ENCODE results near the gene RERE. TPM values are rescaled to one million over a fixed set of nuclear protein-coding genes. Genes with fewer than 3 reads are reported as not detected.

RERE gene
- total RNA-seq, 2 experiments from 2014 or later: 96.6 to 101 TPM

DNA sequence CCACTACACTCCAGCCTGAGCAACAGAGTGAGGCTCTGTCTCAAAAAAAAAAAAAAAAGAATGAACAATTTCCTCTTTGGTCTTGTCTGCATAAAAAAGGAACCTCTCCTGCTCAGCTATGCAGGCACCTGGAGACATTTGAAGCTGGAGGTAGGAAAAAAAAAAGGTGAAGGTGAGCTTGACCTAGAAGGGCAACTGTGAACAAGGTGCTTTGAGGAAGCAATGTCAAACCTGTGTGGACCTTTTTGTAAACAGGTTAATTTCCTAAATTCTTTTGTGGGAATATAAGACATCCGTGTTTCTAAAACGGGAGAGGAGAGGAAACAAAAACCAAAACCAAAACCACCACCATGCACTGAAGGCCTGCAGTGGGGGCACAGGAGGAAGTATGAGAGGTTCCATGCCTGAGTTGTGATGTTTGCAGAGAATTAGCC, 422.0 kb downstream of the RERE start:
- DNase-seq: peak; percentile 35
- ChIA-PET CTCF (interaction anchor here (0.7 kb wide), 1 partner anchor 40 kb away, joined by 3 read pairs; no protein-coding TSS in a partner anchor), POLR2A (no interaction called here)
- H3K9me3 Mint-ChIP-seq: no peaks in the 10 kb centered on the region
- H3K4me3 Mint-ChIP-seq: peak overlapping the region; percentile 61
- no peaks in the 10 kb centered on the region for H3K27me3 Mint-ChIP-seq
- peaks cover 40% of the 10 kb centered on the region for H3K36me3 Mint-ChIP-seq (ENCODE audit: low read depth)
- H3K4me1 Mint-ChIP-seq: peaks cover 74% of the 10 kb centered on the region
- peak overlapping the region; percentile 58 for H3K27ac Mint-ChIP-seq

DNA sequence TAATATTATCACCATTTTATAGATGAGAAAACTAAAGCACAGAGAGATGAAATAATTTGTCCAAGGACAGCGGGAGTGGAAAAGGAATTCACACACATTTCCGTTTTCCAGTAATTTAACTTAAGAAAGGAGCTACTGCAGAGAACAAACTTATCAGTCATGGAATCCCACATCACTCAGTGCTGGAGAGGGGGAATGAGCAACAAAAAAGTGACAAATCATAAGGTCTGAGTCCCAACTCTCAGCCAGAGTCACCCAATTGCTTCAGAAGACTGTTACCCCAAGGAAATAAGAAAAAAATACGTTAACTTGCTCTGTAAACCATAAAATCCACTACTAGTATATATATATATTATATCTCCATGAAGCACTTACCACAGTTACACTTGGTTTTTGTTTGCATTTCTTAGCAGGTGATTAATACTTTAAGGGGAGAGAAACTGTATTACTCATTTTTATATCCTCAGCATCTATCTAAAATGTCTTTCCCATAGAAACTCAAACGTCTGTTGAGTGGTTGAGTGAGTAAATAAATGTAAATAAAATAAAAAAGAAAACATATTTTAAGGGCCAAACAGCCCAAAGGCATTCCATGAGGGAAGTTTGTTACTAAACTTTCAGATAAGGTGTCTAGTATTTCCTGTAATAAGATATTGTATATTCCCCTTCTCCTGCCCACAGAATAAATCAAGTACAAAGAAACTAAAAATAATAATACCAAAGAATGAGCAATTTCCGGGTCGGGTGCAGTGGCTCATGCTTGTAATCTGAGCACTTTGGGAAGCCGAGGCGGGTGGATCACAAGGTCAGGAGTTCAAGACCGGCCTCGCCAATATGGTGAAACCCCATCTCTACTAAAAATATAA, 422.8 kb downstream of the RERE start:
- CTCF ChIA-PET: interaction anchor here (0.7 to 1.0 kb wide), 3 partner anchors 8 to 380 kb away, joined by 3 read pairs; no protein-coding TSS in a partner anchor
- Mint-ChIP-seq H3K27me3 (no peaks in the 10 kb centered on the region), H3K27ac (peak overlapping the region; percentile 58), H3K9me3 (no peaks in the 10 kb centered on the region), H3K4me3 (peak overlapping the region; percentile 61), H3K36me3 (ENCODE audit: low read depth) (peaks cover 44% of the 10 kb centered on the region), H3K4me1 (peaks cover 81% of the 10 kb centered on the region)
- DNase-seq: peak; percentile 27
- POLR2A ChIA-PET: interaction anchor here (0.9 kb wide), 1 partner anchor 30 kb away, joined by 3 read pairs; no protein-coding TSS in a partner anchor

DNA sequence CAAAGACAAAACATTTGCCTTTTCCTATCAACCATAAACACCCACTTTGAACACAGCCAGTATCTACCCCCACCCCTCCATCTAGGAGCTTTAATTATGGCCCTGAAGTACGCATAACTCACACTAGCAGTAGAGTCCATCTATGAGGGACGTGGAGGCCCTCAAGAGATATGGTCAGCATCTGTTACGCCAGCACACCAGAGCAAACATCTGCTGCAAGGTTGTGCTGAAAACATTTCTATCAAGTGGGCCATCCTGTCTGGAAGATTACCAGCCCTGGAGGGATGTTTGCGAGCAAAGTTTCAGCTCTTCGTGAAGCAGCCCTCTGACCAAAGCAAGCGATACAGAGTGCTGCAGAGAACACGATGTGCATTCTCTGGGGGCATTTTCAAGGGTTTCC, 424.9 kb downstream of the RERE start:
- no peaks in the 10 kb centered on the region for H3K9me3 Mint-ChIP-seq
- no peaks in the 10 kb centered on the region for H3K27me3 Mint-ChIP-seq
- peaks cover 72% of the 10 kb centered on the region for H3K4me1 Mint-ChIP-seq
- ChIA-PET CTCF (interaction anchor here (0.8 kb wide), 1 partner anchor 10 kb away, joined by 4 read pairs; no protein-coding TSS in a partner anchor), POLR2A (no interaction called here)
- H3K4me3 Mint-ChIP-seq: no peak overlapping the region
- H3K27ac Mint-ChIP-seq: peak overlapping the region; percentile 4
- DNase-seq: no peak
- peaks cover 44% of the 10 kb centered on the region for H3K36me3 Mint-ChIP-seq (ENCODE audit: low read depth)

DNA sequence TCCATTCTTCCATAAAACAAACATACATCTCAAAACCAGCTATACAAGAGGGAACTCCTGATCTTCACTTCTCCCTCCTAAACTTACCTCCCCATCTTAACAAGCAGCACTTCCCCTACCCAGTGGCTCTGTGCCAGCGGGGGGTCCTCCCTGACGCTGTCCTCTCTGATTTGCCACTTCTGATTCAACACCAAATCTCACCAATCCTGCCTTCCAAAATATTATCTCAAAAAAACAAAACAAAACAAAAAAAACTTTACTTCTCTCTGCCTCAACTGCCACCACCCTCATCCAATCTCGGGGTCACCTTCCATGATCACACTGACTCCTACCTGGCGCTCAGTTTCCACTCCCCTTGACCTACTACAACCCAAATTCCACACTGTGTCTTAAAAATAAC, 426.7 kb downstream of the RERE start:
- DNase-seq: no peak
- H3K27ac Mint-ChIP-seq: no peak overlapping the region
- CTCF ChIA-PET: no interaction called here
- peaks cover 58% of the 10 kb centered on the region for H3K4me1 Mint-ChIP-seq
- POLR2A ChIA-PET: no interaction called here
- H3K27me3 Mint-ChIP-seq: no peaks in the 10 kb centered on the region
- no peak overlapping the region for H3K4me3 Mint-ChIP-seq
- no peaks in the 10 kb centered on the region for H3K9me3 Mint-ChIP-seq
- peaks cover 48% of the 10 kb centered on the region for H3K36me3 Mint-ChIP-seq (ENCODE audit: low read depth)

DNA sequence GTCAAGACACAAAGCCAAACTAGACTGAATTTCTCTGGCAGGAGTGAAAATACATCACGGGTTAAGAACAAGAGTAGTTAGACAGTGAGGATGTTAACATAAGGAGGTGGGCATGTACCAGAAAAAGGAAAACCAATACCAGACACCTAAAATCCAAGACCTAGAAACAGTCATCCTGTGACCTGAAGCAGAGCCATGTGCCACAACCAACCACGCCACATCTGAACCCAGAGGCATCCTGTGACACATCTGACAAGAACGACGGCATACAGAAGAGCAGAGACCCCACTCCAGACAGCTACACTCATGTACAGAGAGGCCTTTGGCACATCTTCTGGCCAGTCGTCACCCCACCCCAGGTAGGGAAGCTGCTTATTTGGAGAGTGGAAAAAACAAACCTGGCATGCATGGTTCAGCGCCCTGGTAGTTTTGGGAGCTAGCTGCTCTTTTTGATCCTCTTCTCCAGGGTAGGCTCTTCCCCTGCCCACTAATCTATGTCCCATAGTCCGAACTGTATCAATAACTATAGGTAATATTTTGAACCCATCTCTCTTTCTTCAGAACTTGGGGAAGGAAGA, 427.4 kb downstream of the RERE start:
- ChIA-PET POLR2A (no interaction called here), CTCF (no interaction called here)
- Mint-ChIP-seq H3K4me1 (peaks cover 56% of the 10 kb centered on the region), H3K4me3 (no peak overlapping the region), H3K9me3 (no peaks in the 10 kb centered on the region), H3K27ac (peak overlapping the region; percentile 18), H3K27me3 (no peaks in the 10 kb centered on the region), H3K36me3 (ENCODE audit: low read depth) (peaks cover 48% of the 10 kb centered on the region)
- DNase-seq: peak; percentile 34

DNA sequence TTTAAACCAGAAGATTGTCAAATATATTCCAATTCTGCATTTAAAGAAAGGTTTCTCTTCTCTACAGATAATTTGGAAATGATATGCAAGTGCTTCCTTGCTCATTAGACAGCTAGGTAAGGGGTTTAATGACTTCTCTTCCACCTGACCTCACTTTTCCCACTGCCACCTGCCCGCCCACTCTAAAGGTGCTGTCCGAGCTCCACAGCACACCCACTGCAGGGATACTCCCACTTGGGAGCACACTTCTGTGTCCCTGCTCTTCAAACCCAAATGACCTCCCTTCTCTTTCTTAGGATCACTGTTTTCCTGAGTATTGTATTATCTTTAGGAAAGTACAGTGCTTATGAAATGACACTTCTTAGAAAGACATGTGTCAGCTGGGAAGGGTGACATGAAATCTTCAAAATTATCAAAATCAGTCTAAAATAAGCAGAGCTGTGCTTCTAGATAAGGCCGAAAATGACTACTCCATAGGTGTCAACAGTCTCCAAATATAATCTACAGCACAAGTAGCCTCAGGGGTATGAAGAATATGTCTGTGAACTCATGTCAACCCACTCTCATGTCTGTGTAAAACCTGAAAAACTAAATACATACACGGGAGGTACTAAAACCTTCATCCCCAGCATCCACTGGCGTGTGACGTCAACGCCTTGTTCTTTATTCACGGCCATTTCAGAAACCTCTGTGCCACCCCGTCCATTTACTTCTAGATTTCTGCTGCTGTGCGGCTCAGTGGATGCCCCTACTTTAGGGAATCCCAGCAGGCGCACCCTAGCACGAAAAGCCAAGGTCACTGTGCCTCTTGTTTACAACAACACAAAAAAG, 428.5 kb downstream of the RERE start:
- CTCF ChIA-PET: no interaction called here
- Mint-ChIP-seq H3K4me3 (no peak overlapping the region), H3K9me3 (no peaks in the 10 kb centered on the region), H3K36me3 (ENCODE audit: low read depth) (peaks cover 51% of the 10 kb centered on the region), H3K27ac (no peak overlapping the region), H3K4me1 (peaks cover 56% of the 10 kb centered on the region), H3K27me3 (no peaks in the 10 kb centered on the region)
- no peak for DNase-seq
- POLR2A ChIA-PET: no interaction called here

DNA sequence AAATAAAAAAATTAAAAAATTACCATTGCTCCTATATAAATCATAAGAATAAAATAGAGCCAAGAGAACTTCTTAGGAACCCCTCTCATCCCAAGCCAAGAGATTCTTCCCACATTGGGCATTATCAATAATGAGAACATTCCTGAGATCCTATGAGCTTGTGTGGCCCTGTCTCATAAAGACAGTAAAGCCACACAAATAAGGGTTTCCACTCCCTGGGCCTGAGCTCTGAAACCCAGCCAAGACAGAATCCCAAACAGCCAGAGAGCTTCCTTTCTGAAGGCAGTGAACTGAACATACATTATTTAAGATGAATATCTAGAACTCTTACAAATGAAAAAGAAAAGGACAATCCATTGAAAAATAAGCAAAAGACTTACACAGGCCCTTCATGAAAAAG, 431.2 kb downstream of the RERE start:
- no peaks in the 10 kb centered on the region for H3K9me3 Mint-ChIP-seq

DNA sequence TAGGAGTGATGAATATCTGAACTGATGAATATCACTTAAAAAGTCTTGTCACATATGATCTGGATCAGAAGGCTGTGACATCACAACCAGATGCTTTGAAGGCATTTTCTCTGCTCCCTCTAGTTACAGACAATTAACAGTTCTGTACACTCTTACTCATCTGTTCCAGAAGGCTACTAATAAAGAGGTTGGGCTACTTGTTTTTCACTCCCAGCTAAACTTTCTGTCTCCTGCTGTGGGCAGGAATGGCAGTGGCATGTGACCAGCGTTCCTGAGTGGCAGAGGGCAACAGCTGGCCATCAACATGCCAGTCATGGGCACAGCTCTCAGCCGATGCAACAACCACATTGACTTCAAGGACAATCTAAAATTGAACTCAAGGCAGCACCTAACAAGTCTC, 432.9 kb downstream of the RERE start:
- Mint-ChIP-seq H3K4me3 (no peak overlapping the region), H3K27ac (peak overlapping the region; percentile 38), H3K36me3 (ENCODE audit: low read depth) (peaks cover 41% of the 10 kb centered on the region), H3K9me3 (no peaks in the 10 kb centered on the region), H3K4me1 (peaks cover 49% of the 10 kb centered on the region), H3K27me3 (no peaks in the 10 kb centered on the region)
- POLR2A ChIA-PET: no interaction called here
- CTCF ChIA-PET: interaction anchor here (1.1 kb wide), 1 partner anchor 465 kb away, joined by 3 read pairs; no protein-coding TSS in a partner anchor
- no peak for DNase-seq

More for the DNA sequence above, 431.2 kb downstream of the RERE start:
- H3K4me1 Mint-ChIP-seq: peaks cover 61% of the 10 kb centered on the region
- no peaks in the 10 kb centered on the region for H3K27me3 Mint-ChIP-seq
- ChIA-PET CTCF (interaction anchor here (0.6 to 1.6 kb wide), 4 partner anchors 44 to 372 kb away, joined by 3 to 4 read pairs (median 3); no protein-coding TSS in a partner anchor), POLR2A (interaction anchor here (1.6 kb wide), 1 partner anchor 11 kb away, joined by 4 read pairs; no protein-coding TSS in a partner anchor)
- DNase-seq: no peak
- H3K27ac Mint-ChIP-seq: no peak overlapping the region
- H3K4me3 Mint-ChIP-seq: no peak overlapping the region
- H3K36me3 Mint-ChIP-seq (ENCODE audit: low read depth): peaks cover 46% of the 10 kb centered on the region

DNA sequence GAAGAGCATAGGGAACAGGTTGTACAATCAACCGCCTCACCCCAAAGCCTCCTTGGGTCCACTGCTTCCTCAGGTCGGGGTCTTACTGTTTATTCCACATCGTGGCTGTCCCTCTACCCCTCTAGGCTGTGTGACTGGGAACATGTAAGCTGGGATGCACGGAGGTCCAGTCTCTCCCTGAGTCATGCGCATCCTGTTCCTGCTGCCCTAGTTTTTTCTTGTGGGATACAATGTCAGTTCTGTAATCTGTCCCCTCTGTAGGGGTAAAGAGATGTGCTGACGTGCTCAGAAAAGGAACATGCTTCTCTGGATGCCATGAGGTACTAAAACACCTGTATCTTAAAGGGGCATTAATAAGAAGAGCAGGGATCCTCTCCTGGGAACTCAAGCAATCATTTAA, 433.4 kb downstream of the RERE start:
- POLR2A ChIA-PET: no interaction called here
- DNase-seq: no peak
- peaks cover 38% of the 10 kb centered on the region for H3K36me3 Mint-ChIP-seq (ENCODE audit: low read depth)
- no peak overlapping the region for H3K4me3 Mint-ChIP-seq
- no peaks in the 10 kb centered on the region for H3K27me3 Mint-ChIP-seq
- CTCF ChIA-PET: interaction anchor here (1.1 kb wide), 1 partner anchor 465 kb away, joined by 3 read pairs; no protein-coding TSS in a partner anchor
- H3K4me1 Mint-ChIP-seq: peaks cover 46% of the 10 kb centered on the region
- H3K27ac Mint-ChIP-seq: peak overlapping the region; percentile 38
- H3K9me3 Mint-ChIP-seq: no peaks in the 10 kb centered on the region

DNA sequence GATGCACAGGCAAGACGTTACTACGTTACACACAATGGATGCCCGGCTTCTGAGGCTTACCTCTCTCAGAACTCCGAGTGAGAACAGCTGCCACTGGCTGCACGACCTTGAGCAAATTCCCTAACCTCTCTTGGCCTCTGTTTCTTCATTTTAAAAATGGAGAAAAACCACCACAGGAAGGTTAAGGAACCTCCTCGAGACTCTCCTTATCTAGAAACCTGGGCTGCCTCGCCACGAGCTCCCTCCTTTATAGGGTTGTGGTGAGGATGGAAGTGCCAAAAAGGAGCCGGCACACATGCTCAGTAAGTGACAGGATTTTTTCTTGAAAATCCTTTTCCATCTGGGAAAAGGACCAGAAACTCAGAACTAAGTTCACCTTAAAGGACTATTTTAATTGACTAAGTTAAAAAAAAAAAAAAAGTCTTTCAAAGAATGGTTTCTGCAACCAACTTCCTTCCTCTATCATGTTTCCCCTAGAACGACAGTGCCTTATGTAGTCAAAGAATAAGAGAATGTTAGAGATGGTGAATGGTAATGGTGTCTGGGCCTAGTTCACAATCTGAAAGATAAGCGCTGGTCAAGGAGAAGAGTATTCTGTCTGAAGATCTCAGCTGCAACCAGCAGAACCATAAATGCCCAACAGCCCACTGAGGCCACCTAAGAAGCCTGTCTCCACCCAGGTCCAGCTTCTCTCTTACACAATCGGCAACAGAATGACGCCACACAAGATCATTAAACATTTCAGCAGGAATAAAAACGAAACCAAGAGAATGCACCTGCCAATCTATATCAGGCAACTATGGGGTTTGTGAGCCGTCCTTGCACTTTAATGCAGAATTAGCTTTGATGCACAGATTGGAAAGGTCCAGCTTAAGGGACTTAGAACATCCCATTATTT, 434.6 kb downstream of the RERE start:
- H3K27ac Mint-ChIP-seq: peak overlapping the region; percentile 84
- DNase-seq: no peak
- no peaks in the 10 kb centered on the region for H3K27me3 Mint-ChIP-seq
- ChIA-PET CTCF (interaction anchor here (0.5 to 1.4 kb wide), 3 partner anchors 9 to 524 kb away, joined by 3 to 4 read pairs (median 3); no protein-coding TSS in a partner anchor), POLR2A (interaction anchor here (0.9 kb wide), 1 partner anchor 47 kb away, joined by 3 read pairs; no protein-coding TSS in a partner anchor)
- peaks cover 50% of the 10 kb centered on the region for H3K4me1 Mint-ChIP-seq
- peak overlapping the region; percentile 34 for H3K4me3 Mint-ChIP-seq
- H3K36me3 Mint-ChIP-seq (ENCODE audit: low read depth): peaks cover 39% of the 10 kb centered on the region
- no peaks in the 10 kb centered on the region for H3K9me3 Mint-ChIP-seq

DNA sequence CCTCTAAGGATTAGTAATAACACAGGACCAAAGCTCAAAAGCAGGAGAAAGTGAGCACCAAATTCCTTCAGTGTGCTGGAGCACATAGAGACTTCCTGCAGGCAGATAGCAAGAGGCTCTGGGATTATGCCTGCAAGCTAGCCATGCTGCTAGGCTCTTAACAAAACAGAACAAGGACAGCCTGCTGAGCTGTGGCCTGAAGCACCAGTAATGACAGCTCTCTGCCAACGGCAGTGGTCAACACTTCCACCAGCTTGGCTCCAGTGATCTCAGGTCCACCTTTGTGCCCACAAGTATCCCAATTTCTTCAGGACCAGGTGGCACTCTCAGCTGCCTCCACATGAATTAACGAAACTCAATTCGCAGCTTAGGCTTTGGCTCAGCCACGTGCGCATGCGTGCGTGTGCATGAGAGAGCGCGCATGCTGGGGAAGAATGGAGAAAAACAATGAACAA, 435.4 kb downstream of the RERE start:
- ChIA-PET CTCF (interaction anchor here (1.0 to 1.4 kb wide), 3 partner anchors 10 to 49 kb away, joined by 3 to 4 read pairs (median 3); no protein-coding TSS in a partner anchor), POLR2A (interaction anchor here (0.9 kb wide), 1 partner anchor 48 kb away, joined by 3 read pairs; no protein-coding TSS in a partner anchor)
- H3K36me3 Mint-ChIP-seq (ENCODE audit: low read depth): peaks cover 33% of the 10 kb centered on the region
- no peaks in the 10 kb centered on the region for H3K27me3 Mint-ChIP-seq
- no peaks in the 10 kb centered on the region for H3K9me3 Mint-ChIP-seq
- H3K4me1 Mint-ChIP-seq: peaks cover 51% of the 10 kb centered on the region
- no peak overlapping the region for H3K4me3 Mint-ChIP-seq
- DNase-seq: no peak
- no peak overlapping the region for H3K27ac Mint-ChIP-seq

All from activated CD4-positive, alpha-beta memory T cell treated with anti-CD3 and anti-CD28 coated beads, Interleukin-2, amount 10 ng/mL, durations not matched to agents 7 days and 5 days (primary cell).